Neutrophil (primary cell): ENCODE results near the gene RPGRIP1.

ENCODE experiments used
- H3K27ac ChIP-seq: fragments of 200-600 bp; sonication (generic); 2 replicates; pipeline ENCODE4 v1.5.1; 2016; ENCODE audit warnings: mild to moderate bottlenecking, moderate library complexity
- H3K27me3 ChIP-seq: fragments of 200-600 bp; sonication (generic); 2 replicates; pipeline ENCODE4 v1.6.0; 2016; ENCODE audit warnings: mild to moderate bottlenecking
- H3K36me3 ChIP-seq: fragments of 200-600 bp; sonication (generic); 2 replicates; pipeline ENCODE4 v1.5.1; 2017
- H3K4me1 ChIP-seq, 2 experiments: fragments of 200-600 bp in 1 of 2; sonication (generic) in 1 of 2; 1 replicate in 1 of 2; 2 replicates in 1 of 2; pipeline versions ENCODE4 v1.5.1 to v1.6.1; 2013 to 2016; ENCODE audit warnings: low read depth in 1 of 2, low read length in 1 of 2, mild to moderate bottlenecking in 1 of 2, moderate library complexity in 1 of 2; ENCODE audit not compliant: control insufficient read depth in 1 of 2, insufficient read depth in 1 of 2
- H3K4me3 ChIP-seq, 2 experiments: fragments of 200-600 bp in 1 of 2; sonication (generic) in 1 of 2; 1 replicate in 1 of 2; 2 replicates in 1 of 2; pipeline ENCODE4 v1.5.1; 2013 to 2016; ENCODE audit warnings: low read depth in 1 of 2, low read length in 1 of 2, mild to moderate bottlenecking in 1 of 2, moderate library complexity in 1 of 2
- H3K9me3 ChIP-seq: fragments of 200-600 bp; sonication (generic); 2 replicates; pipeline ENCODE4 v1.5.1; 2016
- TF ChIP-seq, protein P1 (sequence below): fragments of 200-600 bp; sonication (generic); IDR thresholded peaks from 2 replicates; pipeline ENCODE4 v1.5.1; 2016; ENCODE audit warnings: antibody characterized with exemption

The RPGRIP1 gene

DNA sequence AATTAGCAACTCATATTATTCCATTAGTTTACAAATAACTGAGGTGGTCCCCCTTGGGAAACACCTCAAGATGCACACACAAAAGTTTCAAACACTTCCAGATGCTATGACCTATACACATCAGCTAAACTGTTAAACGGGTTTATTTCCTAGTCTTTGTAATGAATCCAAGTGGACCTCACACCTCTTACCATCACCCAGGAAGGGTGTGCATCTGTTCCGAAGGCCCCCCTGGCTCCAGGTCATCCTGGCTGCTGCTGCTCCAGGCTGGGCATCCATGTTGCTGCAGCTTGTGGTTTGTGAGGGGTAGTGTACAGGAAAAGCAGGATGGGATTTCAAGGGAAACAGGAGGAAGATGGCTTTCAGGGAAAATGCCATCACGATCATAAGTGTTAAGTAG is 17.5 kb upstream of the RPGRIP1 start:
- TF ChIP-seq, protein P1, sequence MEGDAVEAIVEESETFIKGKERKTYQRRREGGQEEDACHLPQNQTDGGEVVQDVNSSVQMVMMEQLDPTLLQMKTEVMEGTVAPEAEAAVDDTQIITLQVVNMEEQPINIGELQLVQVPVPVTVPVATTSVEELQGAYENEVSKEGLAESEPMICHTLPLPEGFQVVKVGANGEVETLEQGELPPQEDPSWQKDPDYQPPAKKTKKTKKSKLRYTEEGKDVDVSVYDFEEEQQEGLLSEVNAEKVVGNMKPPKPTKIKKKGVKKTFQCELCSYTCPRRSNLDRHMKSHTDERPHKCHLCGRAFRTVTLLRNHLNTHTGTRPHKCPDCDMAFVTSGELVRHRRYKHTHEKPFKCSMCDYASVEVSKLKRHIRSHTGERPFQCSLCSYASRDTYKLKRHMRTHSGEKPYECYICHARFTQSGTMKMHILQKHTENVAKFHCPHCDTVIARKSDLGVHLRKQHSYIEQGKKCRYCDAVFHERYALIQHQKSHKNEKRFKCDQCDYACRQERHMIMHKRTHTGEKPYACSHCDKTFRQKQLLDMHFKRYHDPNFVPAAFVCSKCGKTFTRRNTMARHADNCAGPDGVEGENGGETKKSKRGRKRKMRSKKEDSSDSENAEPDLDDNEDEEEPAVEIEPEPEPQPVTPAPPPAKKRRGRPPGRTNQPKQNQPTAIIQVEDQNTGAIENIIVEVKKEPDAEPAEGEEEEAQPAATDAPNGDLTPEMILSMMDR: no peak
- peak overlapping the region; percentile 7 for H3K27ac ChIP-seq
- peaks cover 48 to 58% of the 10 kb centered on the region in 2 experiments for H3K4me1 ChIP-seq
- H3K36me3 ChIP-seq: peaks cover 64% of the 10 kb centered on the region
- H3K27me3 ChIP-seq: no peaks in the 10 kb centered on the region
- H3K4me3 ChIP-seq: no peak overlapping the region
- H3K9me3 ChIP-seq: no peaks in the 10 kb centered on the region

DNA sequence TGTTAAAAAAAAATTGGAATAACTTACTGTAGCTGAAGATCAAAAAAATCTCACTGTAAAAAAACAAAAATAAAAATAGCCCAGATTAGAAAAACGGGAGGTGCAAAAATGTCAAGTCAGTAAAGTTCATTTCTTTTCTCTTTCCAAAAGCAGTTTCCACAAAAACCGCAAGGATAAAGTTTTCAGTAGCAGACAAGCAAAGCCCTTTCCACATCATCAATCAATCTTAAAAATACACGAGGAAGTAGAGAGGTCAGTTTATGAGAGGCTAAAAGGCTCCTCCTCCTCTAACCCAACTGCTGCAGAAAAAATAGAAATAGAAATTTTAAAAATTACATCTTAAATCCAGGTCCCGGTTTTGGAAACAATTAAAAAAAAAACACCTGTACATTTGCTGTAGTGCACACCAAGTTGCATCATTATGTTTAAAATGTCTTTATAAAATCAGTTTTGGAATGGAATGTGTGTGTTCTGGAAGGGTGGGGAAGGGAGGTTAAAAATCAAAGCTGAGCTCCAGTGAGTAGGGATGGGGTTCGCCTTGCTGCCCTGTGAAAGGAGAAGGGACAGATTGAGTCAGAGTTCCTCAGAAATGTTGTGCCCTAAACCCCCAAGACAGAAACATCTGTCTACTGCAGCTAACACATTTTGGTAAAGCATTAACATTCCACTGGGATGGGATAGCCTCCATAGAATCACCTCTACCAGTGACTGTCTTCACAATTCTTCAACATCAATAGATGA is 16.4 kb upstream of the RPGRIP1 start:
- Histone ChIP-seq H3K36me3 (peaks cover 58% of the 10 kb centered on the region), H3K27me3 (no peaks in the 10 kb centered on the region), H3K4me3 (no peak overlapping the region), H3K4me1 (peaks cover 52 to 58% of the 10 kb centered on the region in 2 experiments), H3K9me3 (no peaks in the 10 kb centered on the region), H3K27ac (peak overlapping the region; percentile 48)
- TF ChIP-seq, protein P1: no peak

DNA sequence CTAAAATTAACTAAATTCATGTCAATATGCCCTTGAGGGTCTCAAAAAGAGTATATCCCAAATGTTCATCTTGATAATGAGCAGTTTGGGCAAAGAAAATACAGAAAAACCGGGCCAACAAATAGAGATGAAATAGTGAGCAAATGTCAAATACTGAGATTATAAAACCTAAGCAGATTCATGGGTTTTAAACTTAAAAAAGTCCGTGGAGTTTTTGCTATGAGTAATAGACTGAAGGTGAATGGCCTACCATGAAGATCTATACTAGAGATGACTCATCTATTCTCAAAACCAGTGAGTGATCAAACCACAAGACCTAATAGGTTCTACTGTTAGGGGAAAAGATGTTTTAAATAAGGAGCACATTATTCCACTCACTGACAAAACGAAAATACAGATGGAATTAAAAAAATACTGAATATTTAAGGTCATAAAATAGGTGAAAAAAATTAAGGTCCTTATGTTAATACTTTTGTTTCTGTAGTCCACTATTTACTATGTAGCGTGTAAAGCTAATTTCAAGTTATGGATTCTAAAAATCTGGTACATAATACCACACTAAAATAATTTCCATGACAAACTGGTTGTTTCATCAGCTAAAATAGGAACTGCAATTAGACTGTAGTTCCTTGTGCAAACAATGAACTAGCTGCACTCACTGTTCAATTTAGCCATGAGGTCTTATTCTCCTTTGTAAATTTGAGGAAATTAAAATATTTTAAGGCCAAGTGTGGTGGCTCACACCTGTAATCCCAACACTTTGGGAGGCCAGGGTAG is 15.7 kb upstream of the RPGRIP1 start:
- Histone ChIP-seq H3K27me3 (no peaks in the 10 kb centered on the region), H3K36me3 (peaks cover 50% of the 10 kb centered on the region), H3K27ac (peak overlapping the region; percentile 48), H3K4me3 (no peak overlapping the region), H3K4me1 (peaks cover 55 to 56% of the 10 kb centered on the region in 2 experiments), H3K9me3 (no peaks in the 10 kb centered on the region)
- TF ChIP-seq, protein P1: no peak

DNA sequence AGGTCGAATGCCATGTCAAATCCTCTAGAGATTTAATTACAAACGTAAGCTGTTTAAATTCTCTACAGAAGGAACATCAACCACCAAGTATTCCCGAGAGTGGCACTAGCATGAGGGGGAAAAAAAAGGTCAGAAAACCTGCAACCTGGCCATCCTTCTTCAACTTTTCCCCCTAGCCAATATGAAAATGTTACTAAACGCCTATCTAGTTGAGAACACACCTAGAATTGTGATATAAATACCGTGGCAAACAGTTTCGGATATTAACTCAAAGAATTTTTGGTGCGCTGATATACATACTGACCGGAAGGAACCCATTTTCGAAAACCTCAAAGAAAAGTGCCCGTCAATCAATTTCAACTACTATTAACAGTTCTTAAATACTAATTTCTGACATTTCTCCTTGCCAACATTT is 12.4 kb upstream of the RPGRIP1 start:
- Histone ChIP-seq H3K9me3 (no peaks in the 10 kb centered on the region), H3K27ac (peak overlapping the region; percentile 92), H3K4me3 (peak overlapping the region; percentile 76 to 100), H3K4me1 (peaks cover 60 to 64% of the 10 kb centered on the region in 2 experiments), H3K36me3 (peaks cover 25% of the 10 kb centered on the region), H3K27me3 (no peaks in the 10 kb centered on the region)
- TF ChIP-seq, protein P1: no peak

DNA sequence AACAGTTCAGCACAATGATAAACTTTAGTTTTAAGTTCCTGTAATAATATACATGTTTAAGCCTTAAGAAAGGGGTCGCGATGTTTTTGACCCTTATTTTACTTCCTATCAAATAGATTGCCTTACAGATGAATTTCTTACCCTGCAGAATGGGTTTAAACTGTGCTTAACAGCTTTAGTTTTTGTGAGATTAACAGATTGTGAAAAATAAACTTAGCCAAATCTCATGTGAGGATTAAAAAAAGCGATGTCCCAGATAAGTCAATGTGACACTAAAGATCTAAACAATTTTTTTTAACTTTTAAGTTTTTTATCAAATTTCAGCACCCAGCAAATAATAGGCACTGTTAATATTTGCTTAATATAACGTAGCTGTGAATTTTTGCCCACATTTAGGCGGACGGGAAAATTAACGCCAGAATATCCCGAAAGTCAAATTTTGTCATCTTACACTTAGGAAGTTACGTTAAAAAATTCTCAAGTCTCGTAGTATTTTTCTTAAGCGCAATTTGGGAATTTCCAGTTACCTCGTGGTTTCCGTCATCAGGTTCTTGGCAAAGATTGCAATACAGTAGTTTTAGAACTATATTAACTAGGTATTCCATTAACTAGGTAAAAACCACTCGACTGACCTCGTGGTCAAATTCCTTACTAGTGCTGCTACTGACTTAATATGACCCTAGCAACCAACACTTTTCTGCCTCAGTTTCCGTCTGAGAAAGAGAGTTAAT is 11.8 kb upstream of the RPGRIP1 start:
- H3K4me1 ChIP-seq: peaks cover 58 to 64% of the 10 kb centered on the region in 2 experiments
- H3K27ac ChIP-seq: peak overlapping the region; percentile 92
- H3K27me3 ChIP-seq: no peaks in the 10 kb centered on the region
- no peaks in the 10 kb centered on the region for H3K9me3 ChIP-seq
- peaks cover 19% of the 10 kb centered on the region for H3K36me3 ChIP-seq
- TF ChIP-seq, protein P1: no peak
- H3K4me3 ChIP-seq: peak overlapping the region; percentile 76 to 100
